H1 (cell line): ENCODE results near the gene BUD13. TPM values are rescaled to one million over a fixed set of nuclear protein-coding genes. Genes with fewer than 3 reads are reported as not detected.

Source experiments
- CHD1 ChIP-seq: IDR thresholded peaks from 2 replicates; pipeline ENCODE4 v1.6.1; 2012; ENCODE audit warnings: low read depth, low read length, improper control_type of control experiment
- CTBP2 ChIP-seq: IDR thresholded peaks from 2 replicates; pipeline ENCODE4 v1.7.0; 2011; ENCODE audit warnings: borderline replicate concordance, mild to moderate bottlenecking, moderate library complexity, mixed read lengths, low read length; ENCODE audit not compliant: insufficient read depth, insufficient read length
- EZH2 ChIP-seq: fragments of 200-600 bp; sonication (generic); IDR thresholded peaks from 2 replicates; pipeline ENCODE4 v1.7.1; 2012; ENCODE audit warnings: low read depth, mild to moderate bottlenecking, moderate library complexity, low read length, inconsistent platforms; ENCODE audit not compliant: severe bottlenecking
- KDM4A ChIP-seq: IDR thresholded peaks from one replicate; pipeline ENCODE4 v1.7.1; 2012; ENCODE audit warnings: low read depth, mild to moderate bottlenecking, moderate library complexity, low read length, inconsistent platforms; ENCODE audit not compliant: severe bottlenecking
- NANOG ChIP-seq: IDR thresholded peaks from 2 replicates; pipeline ENCODE4 v1.6.1; 2011; ENCODE audit warnings: low read length, low read depth, mild to moderate bottlenecking, inconsistent platforms; ENCODE audit not compliant: insufficient read depth, poor library complexity, severe bottlenecking
- POLR2A ChIP-seq, 2 experiments: IDR thresholded peaks; 1 replicate in 1 of 2; 2 replicates in 1 of 2; pipeline ENCODE4 v1.6.1; 2011; ENCODE audit warnings: low read depth in 2 of 2, low read length in 2 of 2, mild to moderate bottlenecking in 2 of 2; ENCODE audit errors: control extremely low read depth in 1 of 2
- POLR2AphosphoS5 ChIP-seq: IDR thresholded peaks from 2 replicates; pipeline ENCODE4 v1.6.1; 2011; ENCODE audit warnings: low read depth, low read length
- POU5F1 ChIP-seq: IDR thresholded peaks from 2 replicates; pipeline ENCODE4 v1.6.1; 2011; ENCODE audit warnings: low read depth, mild to moderate bottlenecking, low read length, moderate library complexity
- RAD21 ChIP-seq, 2 experiments: IDR thresholded peaks in 1 of 2; conservative IDR thresholded peaks in 1 of 2; 2 replicates each; pipeline ENCODE4 v1.6.1; 2011; ENCODE audit warnings: low read depth in 2 of 2, low read length in 2 of 2, improper control_type of control experiment in 1 of 2, inconsistent platforms in 1 of 2, mild to moderate bottlenecking in 1 of 2, moderate library complexity in 1 of 2
- RXRA ChIP-seq: IDR thresholded peaks from 2 replicates; pipeline ENCODE4 v1.6.1; 2011; ENCODE audit warnings: low read depth, mild to moderate bottlenecking, low read length, moderate library complexity; ENCODE audit not compliant: insufficient read depth
- SIX5 ChIP-seq: IDR thresholded peaks from 2 replicates; pipeline ENCODE4 v1.6.1; 2011; ENCODE audit warnings: mild to moderate bottlenecking, low read depth, low read length
- SP2 ChIP-seq: IDR thresholded peaks from 2 replicates; pipeline ENCODE4 v1.6.1; 2012; ENCODE audit warnings: mild to moderate bottlenecking, low read length, inconsistent platforms
- SUZ12 ChIP-seq: fragments of 200-600 bp; sonication (generic); IDR thresholded peaks from 2 replicates; pipeline ENCODE4 v1.6.1; 2012; ENCODE audit warnings: mild to moderate bottlenecking, inconsistent platforms, low read length, moderate library complexity, mixed read lengths
- TAF7 ChIP-seq: optimal IDR thresholded peaks from 2 replicates; pipeline ENCODE3; 2011; ENCODE audit warnings: low read depth, mild to moderate bottlenecking, inconsistent platforms, low read length, moderate library complexity, borderline replicate concordance
- TCF12 ChIP-seq: IDR thresholded peaks from 2 replicates; pipeline ENCODE4 v1.6.1; 2011; ENCODE audit warnings: low read depth, mild to moderate bottlenecking, low read length
- TEAD4 ChIP-seq: IDR thresholded peaks from 2 replicates; pipeline ENCODE4 v1.6.1; 2012; ENCODE audit warnings: low read depth, low read length, inconsistent platforms, mixed read lengths
- polyA plus RNA-seq, 7 experiments: library from polyadenylated mRNA; depleted of rRNA in 3 of 7; stranded (reverse) in 5 of 7; unstranded in 2 of 7; fragments of >200 nt in 5 of 7; fragments of 200-250 nt in 2 of 7; gene quantifications; 1 replicate in 5 of 7; 2 replicates in 1 of 7; 4 replicates in 1 of 7; pipeline versions ENCODE4 v1.2.1 to v1.2.3, GENCODE V29; 2011 to 2013; ENCODE audit warnings: missing spikeins in 2 of 7, mixed read lengths in 2 of 7
- total RNA-seq: library from RNA; stranded (reverse); fragmentation: NEBNext Ultra II Directional; extraction: Animal tissue kit (Norgen Biotek cat#: 25700); gene quantifications from 2 replicates; pipeline ENCODE4 v1.2.1, GENCODE V29; 2021
- TF ChIP-seq, protein P1 (sequence below): IDR thresholded peaks from 2 replicates; pipeline ENCODE4 v1.6.1; 2012; ENCODE audit warnings: low read length, inconsistent platforms
- TF ChIP-seq, protein P2 (sequence below), 3 experiments: IDR thresholded peaks; 1 replicate in 2 of 3; 2 replicates in 1 of 3; pipeline versions ENCODE4 v1.5.1 to v1.6.1; 2011; ENCODE audit warnings: low read length in 3 of 3, mild to moderate bottlenecking in 3 of 3, inconsistent platforms in 2 of 3, low read depth in 1 of 3, moderate library complexity in 1 of 3; ENCODE audit not compliant: insufficient read depth in 1 of 3; ENCODE audit errors: control extremely low read depth in 1 of 3
- TF ChIP-seq, protein P3 (sequence below): IDR thresholded peaks from 2 replicates; pipeline ENCODE4 v1.6.1; 2012; ENCODE audit warnings: inconsistent platforms

Gene BUD13
- total and polyA plus RNA-seq, 2 of the 8 experiments (the other 6 are each of a cell fraction or from before 2014, with no cell fraction given) = 24.8 to 27.2 TPM

DNA sequence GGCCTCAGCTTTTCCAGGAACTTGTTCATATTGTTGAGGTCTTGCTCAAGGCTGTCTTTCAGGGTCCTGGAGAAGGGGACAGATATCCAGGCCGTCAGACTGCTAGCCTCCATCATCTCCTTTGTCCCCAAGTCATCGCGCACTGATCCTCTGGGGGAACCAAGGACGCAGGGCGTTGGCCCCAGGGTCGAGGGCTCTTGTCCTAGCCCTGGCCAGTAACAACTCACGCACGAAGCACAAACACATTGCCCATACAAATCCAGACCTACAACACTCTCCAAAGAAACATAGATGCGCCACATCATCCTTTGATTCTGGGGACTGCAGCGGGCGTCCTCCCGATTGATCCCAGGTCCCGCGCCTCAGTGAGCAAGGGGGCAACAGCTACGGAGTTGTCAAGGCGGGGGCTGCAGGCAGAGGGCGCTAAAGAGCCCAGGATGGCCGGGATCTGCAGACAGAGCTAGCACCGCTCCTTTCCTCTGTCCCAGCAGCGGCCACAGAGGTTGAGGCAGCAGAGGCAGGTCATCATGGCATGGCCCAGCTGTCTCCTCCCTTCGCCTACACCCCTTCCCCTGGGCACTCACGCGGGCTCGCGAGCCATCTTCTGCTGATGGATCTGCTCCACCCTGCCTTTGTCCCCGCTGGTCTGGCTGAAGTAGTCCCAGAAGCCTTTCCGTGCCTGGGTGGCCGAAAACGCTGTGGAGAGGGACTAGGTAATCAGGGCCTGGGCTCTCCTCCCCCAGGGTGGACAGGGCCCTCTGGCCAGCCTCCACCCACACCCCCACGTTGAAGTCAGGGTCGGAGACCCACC is 18.4 kb upstream of the BUD13 start (continued):
- TF ChIP-seq KDM4A (no peak), CTBP2 (no peak), POLR2AphosphoS5 (peak; percentile 40; the same call in 1 of the 2 replicates), RAD21 (IDR thresholded peaks at IDR 0.05 in 1 of 2, conservative IDR thresholded peaks at IDR 0.05 in 1 of 2; ENCODE audit: low read depth in 2 of 2, low read length in 2 of 2) (peak; percentile 87 to 88), POLR2A (IDR thresholded peaks at IDR 0.05; ENCODE audit: control extremely low read depth in 1 of 2, low read depth in 2 of 2, low read length in 2 of 2) (0 out of 3 replicates have a peak, but pooled peaks of 1 of the 2 experiments have one; percentile 26), TCF12 (no peak), SP2 (no peak), NANOG (no peak), SUZ12 (no peak), EZH2 (no peak), TAF7 (no peak), CHD1 (no peak), TEAD4 (no peak), RXRA (0 out of 2 replicates have a peak, but pooled peaks have one; percentile 18), POU5F1 (no peak), SIX5 (no peak)
- TF ChIP-seq, protein P1, sequence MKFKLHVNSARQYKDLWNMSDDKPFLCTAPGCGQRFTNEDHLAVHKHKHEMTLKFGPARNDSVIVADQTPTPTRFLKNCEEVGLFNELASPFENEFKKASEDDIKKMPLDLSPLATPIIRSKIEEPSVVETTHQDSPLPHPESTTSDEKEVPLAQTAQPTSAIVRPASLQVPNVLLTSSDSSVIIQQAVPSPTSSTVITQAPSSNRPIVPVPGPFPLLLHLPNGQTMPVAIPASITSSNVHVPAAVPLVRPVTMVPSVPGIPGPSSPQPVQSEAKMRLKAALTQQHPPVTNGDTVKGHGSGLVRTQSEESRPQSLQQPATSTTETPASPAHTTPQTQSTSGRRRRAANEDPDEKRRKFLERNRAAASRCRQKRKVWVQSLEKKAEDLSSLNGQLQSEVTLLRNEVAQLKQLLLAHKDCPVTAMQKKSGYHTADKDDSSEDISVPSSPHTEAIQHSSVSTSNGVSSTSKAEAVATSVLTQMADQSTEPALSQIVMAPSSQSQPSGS = no peak
- TF ChIP-seq, protein P2, sequence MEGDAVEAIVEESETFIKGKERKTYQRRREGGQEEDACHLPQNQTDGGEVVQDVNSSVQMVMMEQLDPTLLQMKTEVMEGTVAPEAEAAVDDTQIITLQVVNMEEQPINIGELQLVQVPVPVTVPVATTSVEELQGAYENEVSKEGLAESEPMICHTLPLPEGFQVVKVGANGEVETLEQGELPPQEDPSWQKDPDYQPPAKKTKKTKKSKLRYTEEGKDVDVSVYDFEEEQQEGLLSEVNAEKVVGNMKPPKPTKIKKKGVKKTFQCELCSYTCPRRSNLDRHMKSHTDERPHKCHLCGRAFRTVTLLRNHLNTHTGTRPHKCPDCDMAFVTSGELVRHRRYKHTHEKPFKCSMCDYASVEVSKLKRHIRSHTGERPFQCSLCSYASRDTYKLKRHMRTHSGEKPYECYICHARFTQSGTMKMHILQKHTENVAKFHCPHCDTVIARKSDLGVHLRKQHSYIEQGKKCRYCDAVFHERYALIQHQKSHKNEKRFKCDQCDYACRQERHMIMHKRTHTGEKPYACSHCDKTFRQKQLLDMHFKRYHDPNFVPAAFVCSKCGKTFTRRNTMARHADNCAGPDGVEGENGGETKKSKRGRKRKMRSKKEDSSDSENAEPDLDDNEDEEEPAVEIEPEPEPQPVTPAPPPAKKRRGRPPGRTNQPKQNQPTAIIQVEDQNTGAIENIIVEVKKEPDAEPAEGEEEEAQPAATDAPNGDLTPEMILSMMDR (IDR thresholded peaks at IDR 0.05; ENCODE audit: control extremely low read depth in 1 of 3, insufficient read depth in 1 of 3, low read depth in 1 of 3, low read length in 3 of 3) = peak; percentile 91 to 98 (median 95)
- TF ChIP-seq, protein P3, sequence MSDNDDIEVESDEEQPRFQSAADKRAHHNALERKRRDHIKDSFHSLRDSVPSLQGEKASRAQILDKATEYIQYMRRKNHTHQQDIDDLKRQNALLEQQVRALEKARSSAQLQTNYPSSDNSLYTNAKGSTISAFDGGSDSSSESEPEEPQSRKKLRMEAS = no peak
